HepG2 (cell line): Measurements from ENCODE around the gene RBM27. TPM values are rescaled to one million over a fixed set of nuclear protein-coding genes. Genes with fewer than 3 reads are reported as not detected.
A peak's percentile ranks its signal among the peaks of the same experiment; 100 is the strongest.

Experiments
- ATAC-seq: fragments of 200-7000 bp; cut with Tn5 transposase; 3 replicates; pipeline ENCODE4 v1.9.1; 2020; ENCODE audit warnings: mild to moderate bottlenecking, moderate library complexity
- BruUV-seq: library from RNA; stranded (reverse); fragments of 400-500 nt; replicated peaks from 2 replicates; lab custom pipeline; 2021; lab: Mats Ljungman, UMichigan
- CTCF ChIA-PET: fragments of 300-600 bp; formaldehyde crosslinking; extraction: SDS; loops from one replicate; lab custom pipeline; 2021; ENCODE audit warnings: low total read pairs, inconsistent platforms, low intra/inter-chr PET ratio; lab: Yijun Ruan, JAX
- POLR2A ChIA-PET: fragments of 350-600 bp; sonication (Branson Sonifier 250); formaldehyde crosslinking; loops from one replicate; lab custom pipeline; 2020; ENCODE audit warnings: antibody characterized with exemption, inconsistent platforms; lab: Yijun Ruan, JAX
- DNase-seq: peaks from one replicate; pipeline ENCODE4 v3.0.0-alpha.2; 2015; ENCODE audit warnings: low spot score
- FAIRE-seq: peaks from 3 replicates; lab custom pipeline; 2011; peaks lifted over from hg19 to GRCh38; lab: Jason Lieb, UNC
- H2AFZ ChIP-seq: one replicate; pipeline ENCODE4 v1.6.1; 2011; ENCODE audit warnings: low read length, inconsistent platforms
- H3K27ac ChIP-seq: fragments of 300-600 bp; 3 replicates; pipeline ENCODE4 v1.8.0; 2011; ENCODE audit warnings: mixed run types, mild to moderate bottlenecking, mixed read lengths, low read length, inconsistent platforms; ENCODE audit not compliant: insufficient read depth; ENCODE audit errors: extremely low read length
- H3K27me3 ChIP-seq, 2 experiments: fragments of 200-600 bp in 1 of 2; 2 replicates in 1 of 2; 3 replicates in 1 of 2; pipeline versions ENCODE4 v1.6.0 to v1.8.0; 2011; ENCODE audit warnings: low read length in 2 of 2, mild to moderate bottlenecking in 2 of 2, moderate library complexity in 2 of 2, inconsistent platforms in 1 of 2; ENCODE audit not compliant: insufficient read depth in 2 of 2, control insufficient read depth in 1 of 2
- H3K36me3 ChIP-seq, 2 experiments: fragments of 200-600 bp in 1 of 2; replicated peaks in 1 of 2; 2 replicates in 1 of 2; 3 replicates in 1 of 2; pipeline versions ENCODE4 v1.5.1 to v1.8.0; 2011; ENCODE audit warnings: low read length in 2 of 2, inconsistent platforms in 1 of 2; ENCODE audit not compliant: insufficient read depth in 2 of 2, control insufficient read depth in 1 of 2
- H3K4me1 ChIP-seq: 2 replicates; pipeline ENCODE4 v1.5.1; 2012; ENCODE audit warnings: low read length, inconsistent platforms; ENCODE audit not compliant: insufficient read depth
- H3K4me2 ChIP-seq: 2 replicates; pipeline ENCODE4 v1.6.0; 2011; ENCODE audit warnings: low read depth, low read length, inconsistent platforms
- H3K4me3 ChIP-seq, 3 experiments: fragments of 200-600 bp in 1 of 3; sonication (generic), shearing (Covaris generic) in 1 of 3; replicated peaks in 1 of 3; 2 replicates each; pipeline ENCODE4 v1.5.1; 2011 to 2016; ENCODE audit warnings: low read length in 3 of 3, inconsistent platforms in 2 of 3, low read depth in 2 of 3, mild to moderate bottlenecking in 2 of 3, control low read depth in 1 of 3, mixed read lengths in 1 of 3; ENCODE audit not compliant: insufficient read depth in 1 of 3
- H3K79me2 ChIP-seq: one replicate; pipeline ENCODE4 v1.6.1; 2011; ENCODE audit warnings: low read length, inconsistent platforms; ENCODE audit not compliant: insufficient read depth
- H3K9ac ChIP-seq: 2 replicates; pipeline ENCODE4 v1.6.0; 2011; ENCODE audit warnings: mild to moderate bottlenecking, low read depth, low read length, inconsistent platforms; ENCODE audit not compliant: insufficient read depth
- H3K9me3 ChIP-seq: 2 replicates; pipeline ENCODE4 v1.5.1; 2012; ENCODE audit warnings: mild to moderate bottlenecking, low read length
- H4K20me1 ChIP-seq: 2 replicates; pipeline ENCODE4 v1.6.0; 2011; ENCODE audit warnings: inconsistent platforms, mild to moderate bottlenecking, low read length, moderate library complexity; ENCODE audit not compliant: insufficient read depth
- ARID3A ChIP-seq: IDR thresholded peaks from 2 replicates; pipeline ENCODE4 v1.6.1; 2012; ENCODE audit warnings: low read depth, low read length, improper control_type of control experiment
- CEBPB ChIP-seq: IDR thresholded peaks from 2 replicates; pipeline ENCODE4 v1.6.1; 2011; ENCODE audit warnings: low read depth, low read length, improper control_type of control experiment, borderline replicate concordance
- EP300 ChIP-seq, 3 experiments: sonication (generic) in 1 of 3; formaldehyde crosslinking in 1 of 3; IDR thresholded peaks; 2 replicates each; pipeline versions ENCODE4 v1.5.1 to v1.6.1; 2011 to 2020; ENCODE audit warnings: low read depth in 2 of 3, low read length in 2 of 3, borderline replicate concordance in 1 of 3, improper control_type of control experiment in 1 of 3, mild to moderate bottlenecking in 1 of 3, missing genetic modification reagents in 1 of 3, moderate library complexity in 1 of 3
- JUNB ChIP-seq: sonication (generic); formaldehyde crosslinking; IDR thresholded peaks from 2 replicates; pipeline ENCODE4 v1.8.0; 2022; ENCODE audit warnings: missing genetic modification reagents, mild to moderate bottlenecking, borderline replicate concordance
- PLSCR1 ChIP-seq: sonication (generic); formaldehyde crosslinking; IDR thresholded peaks from 2 replicates; pipeline ENCODE4 v1.5.0; 2020; ENCODE audit warnings: missing genetic modification reagents, mild to moderate bottlenecking, borderline replicate concordance
- POGK ChIP-seq: sonication (generic); formaldehyde crosslinking; conservative IDR thresholded peaks from 2 replicates; pipeline ENCODE4 v1.8.0; 2022; ENCODE audit warnings: mild to moderate bottlenecking, moderate library complexity, missing genetic modification reagents
- TFE3 ChIP-seq: IDR thresholded peaks from 2 replicates; pipeline ENCODE4 v1.6.1; 2016
- ZNF770 ChIP-seq: sonication (generic); formaldehyde crosslinking; IDR thresholded peaks from 2 replicates; pipeline ENCODE4 v1.5.0; 2020; ENCODE audit warnings: mild to moderate bottlenecking, missing genetic modification reagents
- WGBS: methylation state at CpG from one replicate; pipeline ENCODE4 v1.1.6; 2017; ENCODE audit warnings: low lambda C conversion rate; 5-methylcytosine and 5-hydroxymethylcytosine counted together
- in situ Hi-C: cut with HindIII; loops from 2 replicates; pipeline ENCODE4 v1.10.0; 2017; ENCODE audit warnings: low pct_unique_long_range_greater_than_20kb; ENCODE audit not compliant: extremely low pct_ligation_motif_present
- intact Hi-C: fragments of 100-400 bp; cut with micrococcal nuclease; formaldehyde crosslinking; loops from one replicate; pipeline ENCODE4 v1.10.0; 2022; ENCODE audit not compliant: unreplicated experiment
- polyA plus RNA-seq, 8 experiments: library from polyadenylated mRNA; depleted of rRNA in 3 of 8; stranded (reverse) in 7 of 8; unstranded in 1 of 8; fragments of >200 nt; fragmentation: Illumina TruSeq in 4 of 8; extraction: Trizol in 4 of 8; gene quantifications; 2 replicates each; pipeline versions ENCODE4 v1.2.1 to v1.2.3, GENCODE V29; 2011 to 2016; ENCODE audit warnings: low read depth in 4 of 8, missing spikeins in 1 of 8, mixed read lengths in 1 of 8; ENCODE audit not compliant: insufficient read depth in 1 of 8
- total RNA-seq, 5 experiments: library from RNA; depleted of rRNA; stranded (reverse); fragments of >200 nt; fragmentation: Illumina TruSeq; extraction: Trizol; gene quantifications; 2 replicates each; pipeline ENCODE4 v1.2.3, GENCODE V29; 2016; ENCODE audit warnings: low read depth in 1 of 5

Gene RBM27
- total and polyA plus RNA-seq, 2 of the 13 experiments (the other 11 are each of a cell fraction or from before 2014, with no cell fraction given) = 12.9 to 23.4 TPM

GRCh38 chr5:146188358-146188757 is 15.0 kb upstream of the RBM27 start (continued):
- TF ChIP-seq TFE3 (CRISPR knock-in tag) = no peak
- TF ChIP-seq, all 625 proteins: peak for 0

- H3K4me3 ChIP-seq = no peak overlapping the region
- 27% methylated on average over 3 of the region's 3 CpGs for WGBS
- no peak for DNase-seq
- no peak for FAIRE-seq
- BruUV-seq = no TSS peak
- CTCF ChIA-PET = no interaction called here
- H3K27me3 ChIP-seq = no peaks in the 10 kb centered on the region
- no peak overlapping the region for H3K4me2 ChIP-seq
- peaks cover 26% of the 10 kb centered on the region for H3K4me1 ChIP-seq
- H3K9ac ChIP-seq = no peak overlapping the region
- in situ Hi-C loops (no loop called here), intact Hi-C loops (no loop called here)
- H3K9me3 ChIP-seq = no peaks in the 10 kb centered on the region
- no peak overlapping the region for H2AFZ ChIP-seq
- H3K27ac ChIP-seq = no peak overlapping the region
- ATAC-seq = no peak
- POLR2A ChIA-PET = interaction anchor here (0.6 to 1.5 kb wide), 3 partner anchors 8 to 11 kb away, joined by 4 to 7 read pairs (median 6); partner anchors contain the start of genes LARS1 and RBM27
- H4K20me1 ChIP-seq = no peaks in the 10 kb centered on the region
- no peaks in the 10 kb centered on the region for H3K36me3 ChIP-seq
- no peaks in the 10 kb centered on the region for H3K79me2 ChIP-seq
- peak; percentile 70 for TF ChIP-seq CEBPB
- TF ChIP-seq JUNB (CRISPR knock-in tag) = no peak
- peak; percentile 43; the same call in 1 of the 2 replicates for TF ChIP-seq ZNF770 (CRISPR knock-in tag)
- TF ChIP-seq EP300 (IDR thresholded peaks at IDR 0.05; ENCODE audit: low read depth in 2 of 2, low read length in 2 of 2) = peak in 1 of 2 experiments; percentile 7; a peak in 1 of 4 replicates
- TF ChIP-seq EP300 (CRISPR knock-in tag; IDR thresholded peaks at IDR 0.05; ENCODE audit: borderline replicate concordance) = no peak
- TF ChIP-seq ARID3A = no peak
- TF ChIP-seq POGK (CRISPR knock-in tag) = no peak
- no peak for TF ChIP-seq PLSCR1 (CRISPR knock-in tag)
These were observed 10.8 kb upstream of the RBM27 start for GRCh38 chr5:146192571-146193043.
